NT2/D1 (cell line): Measurements from ENCODE around the gene B3GNT4.

ENCODE experiments used
- YY1 ChIP-seq: IDR thresholded peaks from 2 replicates; pipeline ENCODE4 v1.6.1; 2011; ENCODE audit not compliant: insufficient read length, insufficient read depth
- ZNF274 ChIP-seq: IDR thresholded peaks from 2 replicates; pipeline ENCODE4 v1.6.1; 2011; ENCODE audit warnings: mild to moderate bottlenecking, low read depth, low read length

DNA sequence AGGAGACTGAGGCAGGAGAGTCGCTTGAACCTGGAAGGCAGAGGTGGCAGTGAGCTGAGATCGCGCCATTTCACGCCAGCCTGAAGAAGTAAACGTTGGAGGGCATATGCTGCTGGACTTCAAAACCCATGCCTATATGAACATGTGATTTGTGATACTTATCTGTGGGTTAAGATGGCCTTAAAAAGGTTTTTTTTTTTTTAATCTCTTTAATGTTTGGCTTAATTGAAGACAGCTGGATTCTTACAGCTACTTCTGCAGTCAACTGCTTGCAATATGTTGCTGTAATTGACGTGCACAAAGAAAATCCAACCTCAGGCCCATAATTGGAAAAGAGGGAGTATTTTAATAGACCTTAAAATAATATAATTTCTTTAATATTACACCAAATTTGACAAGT lies 1.5 kb upstream of the B3GNT4 start:
- TF ChIP-seq ZNF274 (no peak), YY1 (no peak)
